ENCODE results near the gene IGSF22. TPM values are rescaled to one million over a fixed set of nuclear protein-coding genes. Genes with fewer than 3 reads are reported as not detected.
"Not testable (repeated sequence)": the region's sequence is repeated elsewhere in the genome, so short reads cannot be mapped to it uniquely, and the experiment has no call there.

Gene IGSF22
- polyA plus RNA-seq, 1 of the 3 experiments (the other 2 are of a cell fraction) = 0.02 TPM

DNA sequence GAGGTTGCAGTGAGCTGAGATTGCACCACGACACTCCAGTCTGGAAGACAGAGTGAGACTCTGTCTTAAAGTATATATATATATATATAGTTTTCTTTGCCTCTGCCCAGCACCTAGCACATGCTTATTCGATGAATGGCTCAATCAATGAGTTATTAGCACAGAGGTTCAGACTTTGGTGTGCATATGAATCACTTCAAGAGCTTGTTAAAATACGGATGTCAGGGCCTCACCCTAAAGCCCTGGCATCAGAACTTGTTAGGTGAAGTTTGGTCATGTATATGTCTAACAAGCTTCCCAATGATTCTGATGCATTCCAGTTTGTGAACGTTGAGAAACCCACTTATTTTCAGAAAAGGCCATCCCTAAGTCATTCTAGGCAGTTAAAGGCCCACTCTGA, 49.2 kb downstream of the IGSF22 start:
- no peak for DNase-seq
- Histone ChIP-seq H3K9me2 (no peaks in the 10 kb centered on the region), H3K36me3 (replicated peaks in 1 of 2; ENCODE audit: control insufficient read depth in 1 of 2, insufficient read depth in 2 of 2, low read length in 1 of 2) (no peaks in the 10 kb centered on the region), H4K20me1 (ENCODE audit: insufficient read depth) (no peaks in the 10 kb centered on the region), H3K4me2 (no peak overlapping the region), H3K79me2 (ENCODE audit: insufficient read depth) (no peaks in the 10 kb centered on the region), H3K9ac (no peak overlapping the region), H2AFZ (ENCODE audit: low read depth) (no peak overlapping the region), H3K4me1 (ENCODE audit: control insufficient read depth in 1 of 2, insufficient read depth in 2 of 2, low read depth in 1 of 2, low read length in 1 of 2) (no peaks in the 10 kb centered on the region), H3K27ac (ENCODE audit: low read depth in 2 of 2, low read length in 1 of 2) (no peak overlapping the region), H3K4me3 (ENCODE audit: low read depth in 2 of 2, low read length in 1 of 2) (no peak overlapping the region), H3K9me3 (no peaks in the 10 kb centered on the region), H3K27me3 (ENCODE audit: insufficient read depth) (no peaks in the 10 kb centered on the region), H3F3A (replicated peaks; ENCODE audit: insufficient read depth) (no peaks in the 10 kb centered on the region)
- TF ChIP-seq GABPA (IDR thresholded peaks at IDR 0.05; ENCODE audit: low read depth) (no peak), MXI1 (IDR thresholded peaks at IDR 0.05; ENCODE audit: low read depth, low read length) (no peak), POLR2AphosphoS5 (IDR thresholded peaks at IDR 0.05; ENCODE audit: low read depth, low read length) (no peak), RCOR1 (IDR thresholded peaks at IDR 0.05; ENCODE audit: low read length) (no peak), NFIC (IDR thresholded peaks at IDR 0.05; ENCODE audit: borderline replicate concordance) (no peak), FOXJ3 (CRISPR knock-in tag; IDR thresholded peaks at IDR 0.05) (no peak), CHD2 (IDR thresholded peaks at IDR 0.05; ENCODE audit: low read length, partially characterized antibody) (no peak), TAF1 (IDR thresholded peaks at IDR 0.05; ENCODE audit: borderline replicate concordance, low read depth, low read length) (no peak), JUND (IDR thresholded peaks at IDR 0.05) (no peak), SMC3 (IDR thresholded peaks at IDR 0.05; ENCODE audit: low read depth, low read length) (no peak), RXRA (IDR thresholded peaks at IDR 0.05; ENCODE audit: borderline replicate concordance, low read depth) (no peak), RAD21 (IDR thresholded peaks at IDR 0.05; ENCODE audit: low read length) (no peak), REST (IDR thresholded peaks at IDR 0.05; ENCODE audit: low read depth, low read length) (no peak), CTCF (IDR thresholded peaks at IDR 0.05) (no peak), MEF2A (IDR thresholded peaks at IDR 0.05; ENCODE audit: borderline replicate concordance, low read depth) (no peak), GATA2 (CRISPR knock-in tag; IDR thresholded peaks at IDR 0.05) (no peak), FOSL2 (IDR thresholded peaks at IDR 0.05; ENCODE audit: borderline replicate concordance, low read depth) (no peak), SIN3A (IDR thresholded peaks at IDR 0.05; ENCODE audit: borderline replicate concordance, low read depth, low read length) (no peak)
- TF ChIP-seq, protein P1, sequence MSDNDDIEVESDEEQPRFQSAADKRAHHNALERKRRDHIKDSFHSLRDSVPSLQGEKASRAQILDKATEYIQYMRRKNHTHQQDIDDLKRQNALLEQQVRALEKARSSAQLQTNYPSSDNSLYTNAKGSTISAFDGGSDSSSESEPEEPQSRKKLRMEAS (IDR thresholded peaks at IDR 0.05; ENCODE audit: low read depth) = no peak
- TF ChIP-seq, protein P2, sequence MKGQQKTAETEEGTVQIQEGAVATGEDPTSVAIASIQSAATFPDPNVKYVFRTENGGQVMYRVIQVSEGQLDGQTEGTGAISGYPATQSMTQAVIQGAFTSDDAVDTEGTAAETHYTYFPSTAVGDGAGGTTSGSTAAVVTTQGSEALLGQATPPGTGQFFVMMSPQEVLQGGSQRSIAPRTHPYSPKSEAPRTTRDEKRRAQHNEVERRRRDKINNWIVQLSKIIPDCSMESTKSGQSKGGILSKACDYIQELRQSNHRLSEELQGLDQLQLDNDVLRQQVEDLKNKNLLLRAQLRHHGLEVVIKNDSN (IDR thresholded peaks at IDR 0.05; ENCODE audit: borderline replicate concordance, low read depth) = no peak
- ChIA-PET CTCF (no interaction called here), POLR2A (no interaction called here)
- WGBS (ENCODE audit: low lambda C conversion rate) = 48% methylated on average over 4 of the region's 4 CpGs

GRCh38 chr11:18672209-18672608, 53.8 kb downstream of the IGSF22 start:
- CTCF ChIA-PET, POLR2A ChIA-PET, DNase-seq: not testable (repeated sequence)

More at GRCh38 chr11:18672209-18672608, 53.8 kb downstream of the IGSF22 start:
- H3K4me2 ChIP-seq; H4K20me1 ChIP-seq (ENCODE audit: insufficient read depth); H3K36me3 ChIP-seq (replicated peaks in 1 of 2; ENCODE audit: control insufficient read depth in 1 of 2, insufficient read depth in 2 of 2, low read length in 1 of 2); H3F3A ChIP-seq (replicated peaks; ENCODE audit: insufficient read depth); H3K9me2 ChIP-seq; H3K4me1 ChIP-seq (ENCODE audit: control insufficient read depth in 1 of 2, insufficient read depth in 2 of 2, low read depth in 1 of 2, low read length in 1 of 2); H3K9ac ChIP-seq; H3K79me2 ChIP-seq (ENCODE audit: insufficient read depth); H2AFZ ChIP-seq (ENCODE audit: low read depth); H3K27me3 ChIP-seq (ENCODE audit: insufficient read depth); H3K27ac ChIP-seq (ENCODE audit: low read depth in 2 of 2, low read length in 1 of 2); H3K4me3 ChIP-seq (ENCODE audit: low read depth in 2 of 2, low read length in 1 of 2); H3K9me3 ChIP-seq: not testable (repeated sequence)
- 80% methylated on average over 7 of the region's 7 CpGs for WGBS (ENCODE audit: low lambda C conversion rate)
